Thyroid gland (tissue), 4 donors: Measurements from ENCODE around the gene RNF141. TPM values are rescaled to one million over a fixed set of nuclear protein-coding genes. Genes with fewer than 3 reads are reported as not detected.

Experiments used
- DNase-seq, 2 donors: peaks; one replicate each; pipeline ENCODE4 v3.0.0-alpha.2; 2019
- H3K27ac ChIP-seq, 3 donors: fragments of 200-600 bp; sonication (generic); 1 replicate in 2 of 3; 2 replicates in 1 of 3; pipeline ENCODE4 v1.5.1; 2016 to 2019; ENCODE audit warnings: mild to moderate bottlenecking in 1 of 3, moderate library complexity in 1 of 3
- H3K27me3 ChIP-seq: fragments of 200-600 bp; sonication (generic); one replicate; pipeline ENCODE4 v1.5.1; 2019
- H3K36me3 ChIP-seq, 2 donors: fragments of 200-600 bp; sonication (generic); one replicate each; pipeline ENCODE4 v1.5.1; 2016 to 2019
- H3K4me1 ChIP-seq, 2 donors: fragments of 200-600 bp; sonication (generic); one replicate each; pipeline ENCODE4 v1.5.1; 2017 to 2019
- H3K4me3 ChIP-seq, 3 donors: fragments of 200-600 bp; sonication (generic); replicated peaks in 1 of 3; 1 replicate in 2 of 3; 2 replicates in 1 of 3; pipeline ENCODE4 v1.5.1; 2016; ENCODE audit warnings: mild to moderate bottlenecking in 1 of 3
- H3K9me3 ChIP-seq: fragments of 200-600 bp; sonication (generic); one replicate; pipeline ENCODE4 v1.5.1; 2017
- POLR2A ChIP-seq, 2 donors: fragments of 450-650 bp; IDR thresholded peaks; one replicate each; pipeline ENCODE4 v1.6.1; 2017; ENCODE audit warnings: antibody characterized with exemption in 2 of 2, mild to moderate bottlenecking in 2 of 2, moderate library complexity in 1 of 2
- WGBS, 2 donors: methylation state at CpG; one replicate each; pipeline ENCODE4 v1.1.5; 2017; 5-methylcytosine and 5-hydroxymethylcytosine counted together
- intact Hi-C: fragments of 100-400 bp; cut with DNase I; formaldehyde crosslinking; loops from one replicate; pipeline ENCODE4 v1.15.1; 2023
- total RNA-seq, 4 donors: library from RNA; depleted of rRNA; stranded (reverse); fragments of >200 nt; gene quantifications; one replicate each; pipeline ENCODE4 v1.2.3, GENCODE V29; 2016
- TF ChIP-seq, protein P1 (sequence below), 6 experiments: fragments of 200-600 bp in 3 of 6; fragments of 450-650 bp in 3 of 6; sonication (generic) in 3 of 6; IDR thresholded peaks; one replicate each; pipeline ENCODE4 v1.5.1; 2016 to 2019; ENCODE audit warnings: antibody characterized with exemption in 6 of 6, mild to moderate bottlenecking in 2 of 6, inconsistent platforms in 1 of 6, moderate library complexity in 1 of 6

RNF141 gene
- total RNA-seq, 4 donors from 2014 or later = 32.4 to 45.3 (median 40.7) TPM

- TF ChIP-seq POLR2A (IDR thresholded peaks at IDR 0.05) = no peak
- TF ChIP-seq, protein P1, sequence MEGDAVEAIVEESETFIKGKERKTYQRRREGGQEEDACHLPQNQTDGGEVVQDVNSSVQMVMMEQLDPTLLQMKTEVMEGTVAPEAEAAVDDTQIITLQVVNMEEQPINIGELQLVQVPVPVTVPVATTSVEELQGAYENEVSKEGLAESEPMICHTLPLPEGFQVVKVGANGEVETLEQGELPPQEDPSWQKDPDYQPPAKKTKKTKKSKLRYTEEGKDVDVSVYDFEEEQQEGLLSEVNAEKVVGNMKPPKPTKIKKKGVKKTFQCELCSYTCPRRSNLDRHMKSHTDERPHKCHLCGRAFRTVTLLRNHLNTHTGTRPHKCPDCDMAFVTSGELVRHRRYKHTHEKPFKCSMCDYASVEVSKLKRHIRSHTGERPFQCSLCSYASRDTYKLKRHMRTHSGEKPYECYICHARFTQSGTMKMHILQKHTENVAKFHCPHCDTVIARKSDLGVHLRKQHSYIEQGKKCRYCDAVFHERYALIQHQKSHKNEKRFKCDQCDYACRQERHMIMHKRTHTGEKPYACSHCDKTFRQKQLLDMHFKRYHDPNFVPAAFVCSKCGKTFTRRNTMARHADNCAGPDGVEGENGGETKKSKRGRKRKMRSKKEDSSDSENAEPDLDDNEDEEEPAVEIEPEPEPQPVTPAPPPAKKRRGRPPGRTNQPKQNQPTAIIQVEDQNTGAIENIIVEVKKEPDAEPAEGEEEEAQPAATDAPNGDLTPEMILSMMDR (IDR thresholded peaks at IDR 0.05) = no peak
- H3K9me3 ChIP-seq = no peaks in the 10 kb centered on the region
- WGBS, 2 donors = 50% methylated on average over 2 of the region's 2 CpGs
- H3K27me3 ChIP-seq = no peaks in the 10 kb centered on the region
- H3K36me3 ChIP-seq = no peaks in the 10 kb centered on the region
- peaks cover 4 to 27% of the 10 kb centered on the region in 2 donors for H3K4me1 ChIP-seq
- intact Hi-C loops = no loop called here
- no peak for DNase-seq
- no peak overlapping the region for H3K4me3 ChIP-seq
- no peak overlapping the region for H3K27ac ChIP-seq
Measured at GRCh38 chr11:10485646-10486045, 55.3 kb downstream of the RNF141 start.

DNA sequence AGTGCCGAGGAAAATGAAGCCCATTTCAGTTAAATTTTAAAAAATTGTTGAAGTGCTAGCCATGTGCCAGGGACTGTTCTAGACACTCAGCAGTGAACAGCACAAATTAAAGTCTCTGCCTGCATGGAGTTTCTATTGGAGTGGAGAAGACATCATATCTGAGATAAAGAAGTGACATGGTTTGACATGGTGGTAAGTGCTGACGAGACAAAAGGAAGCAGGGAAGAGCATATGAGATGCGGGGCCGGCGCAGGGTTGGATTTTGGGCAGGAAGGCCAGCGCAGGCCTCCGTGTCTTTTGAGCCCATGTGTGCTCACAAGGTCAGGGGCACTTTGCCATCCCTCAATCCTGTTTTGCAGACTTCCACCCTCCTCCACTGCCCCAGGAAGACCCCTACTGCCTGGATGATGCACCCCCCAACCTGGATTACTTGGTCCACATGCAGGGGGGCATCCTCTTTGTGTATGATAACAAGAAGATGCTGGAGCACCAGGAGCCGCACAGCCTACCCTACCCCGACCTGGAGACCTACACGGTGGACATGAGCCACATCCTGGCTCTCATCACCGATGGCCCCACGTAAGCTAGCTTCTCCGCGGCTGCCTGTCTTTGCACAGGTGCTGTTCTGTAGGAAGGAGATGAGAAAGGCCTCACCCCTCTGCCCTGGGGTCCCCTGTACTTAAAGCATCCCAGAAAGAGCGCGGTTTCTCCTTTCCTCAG lies 56.4 kb downstream of the RNF141 start:
- TF ChIP-seq POLR2A (IDR thresholded peaks at IDR 0.05) = no peak
- TF ChIP-seq, protein P1 (IDR thresholded peaks at IDR 0.05) = no peak
- DNase-seq = no peak
- H3K4me1 ChIP-seq = peaks cover 0 to 16% of the 10 kb centered on the region in 2 donors
- no peak overlapping the region for H3K4me3 ChIP-seq
- no peaks in the 10 kb centered on the region for H3K9me3 ChIP-seq
- H3K27ac ChIP-seq = no peak overlapping the region
- intact Hi-C loops = no loop called here
- WGBS, 2 donors = 91 to 92% methylated on average over 16 of the region's 16 CpGs
- no peaks in the 10 kb centered on the region for H3K27me3 ChIP-seq
- no peaks in the 10 kb centered on the region for H3K36me3 ChIP-seq

DNA sequence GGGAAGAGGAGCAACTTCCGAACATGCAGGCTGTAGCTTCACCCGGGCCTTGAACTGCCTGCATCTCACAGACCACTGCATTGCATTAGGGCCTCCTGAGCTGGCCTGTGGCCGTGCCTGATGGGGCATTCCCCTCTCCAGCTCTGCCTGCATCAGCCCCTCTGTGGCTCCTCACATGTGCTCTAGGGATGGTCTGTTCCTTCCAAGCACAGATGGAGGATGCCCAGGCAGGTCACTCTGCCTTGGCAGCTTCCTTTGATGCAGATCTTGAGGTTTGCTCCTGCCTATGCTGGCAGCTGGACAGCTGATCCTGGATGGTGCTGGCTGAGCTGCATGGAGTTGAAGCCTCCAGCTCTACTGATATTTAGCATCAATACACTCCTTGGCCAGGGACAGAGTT lies 57.4 kb downstream of the RNF141 start:
- Histone ChIP-seq H3K27me3 (no peaks in the 10 kb centered on the region), H3K36me3 (no peaks in the 10 kb centered on the region), H3K4me3 (no peak overlapping the region), H3K9me3 (no peaks in the 10 kb centered on the region), H3K27ac (no peak overlapping the region), H3K4me1 (peaks cover 0 to 7% of the 10 kb centered on the region in 2 donors)
- TF ChIP-seq, protein P1 (IDR thresholded peaks at IDR 0.05) = no peak
- no peak for TF ChIP-seq POLR2A (IDR thresholded peaks at IDR 0.05)
- DNase-seq = no peak
- intact Hi-C loops = no loop called here
- 81% methylated on average over 3 of the region's 3 CpGs; no CpG with 5 or more reads in 1 of the 2 donors for WGBS, 2 donors

- Histone ChIP-seq H3K9me3 (no peaks in the 10 kb centered on the region), H3K36me3 (no peaks in the 10 kb centered on the region), H3K27ac (no peak overlapping the region), H3K4me1 (peaks cover 0 to 3% of the 10 kb centered on the region in 2 donors), H3K4me3 (no peak overlapping the region), H3K27me3 (no peaks in the 10 kb centered on the region)
- 88 to 100% methylated on average over 1 of the region's 1 CpG for WGBS, 2 donors
- intact Hi-C loops = no loop called here
- TF ChIP-seq, protein P1 (IDR thresholded peaks at IDR 0.05) = no peak
- no peak for TF ChIP-seq POLR2A (IDR thresholded peaks at IDR 0.05)
- DNase-seq = no peak
Measured at GRCh38 chr11:10483174-10483573, 57.8 kb downstream of the RNF141 start.

GRCh38 chr11:10481560-10482349 lies 59.2 kb downstream of the RNF141 start:
- no peak overlapping the region for H3K4me3 ChIP-seq
- no peak overlapping the region for H3K27ac ChIP-seq
- H3K27me3 ChIP-seq = no peaks in the 10 kb centered on the region
- TF ChIP-seq POLR2A (IDR thresholded peaks at IDR 0.05) = no peak
- TF ChIP-seq, protein P1 (IDR thresholded peaks at IDR 0.05) = no peak
- H3K36me3 ChIP-seq = no peaks in the 10 kb centered on the region
- no peaks in the 10 kb centered on the region for H3K4me1 ChIP-seq
- intact Hi-C loops = no loop called here
- no peak for DNase-seq
- H3K9me3 ChIP-seq = no peaks in the 10 kb centered on the region
- 95 to 97% methylated on average over 16 of the region's 16 CpGs for WGBS, 2 donors
